Lower leg skin (tissue), 3 donors: Measurements from ENCODE around the gene KIF1B.

ENCODE experiments used
- POLR2A ChIP-seq, 2 donors: fragments of 450-650 bp; IDR thresholded peaks; one replicate each; pipeline ENCODE4 v1.6.1; 2016 to 2017; ENCODE audit warnings: antibody characterized with exemption in 2 of 2, mild to moderate bottlenecking in 1 of 2, moderate library complexity in 1 of 2
- TF ChIP-seq, protein P1 (sequence below), 3 donors: fragments of 450-650 bp; IDR thresholded peaks; one replicate each; pipeline ENCODE4 v1.5.1; 2016; ENCODE audit warnings: antibody characterized with exemption in 3 of 3, mild to moderate bottlenecking in 3 of 3, moderate library complexity in 2 of 3

DNA sequence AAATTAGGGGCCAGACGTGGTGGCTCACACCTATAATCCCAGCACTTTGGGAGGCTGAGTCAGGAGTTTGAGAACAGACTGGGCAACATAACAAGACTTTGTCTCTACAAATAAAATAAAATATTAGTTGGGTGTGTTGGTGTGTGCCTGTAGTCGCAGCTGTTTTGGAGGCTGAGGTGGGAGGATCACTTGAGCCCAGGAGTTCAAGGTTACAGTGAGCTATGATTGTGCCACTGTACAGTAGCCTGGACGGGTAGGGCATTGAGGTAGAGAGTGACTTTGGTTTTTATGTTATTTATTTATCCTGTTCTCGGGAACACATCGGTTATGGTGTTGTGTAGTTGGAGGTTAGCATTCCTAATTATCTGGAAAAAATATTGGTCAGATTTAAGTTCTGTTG, 19.5 kb downstream of the KIF1B start:
- TF ChIP-seq, protein P1, sequence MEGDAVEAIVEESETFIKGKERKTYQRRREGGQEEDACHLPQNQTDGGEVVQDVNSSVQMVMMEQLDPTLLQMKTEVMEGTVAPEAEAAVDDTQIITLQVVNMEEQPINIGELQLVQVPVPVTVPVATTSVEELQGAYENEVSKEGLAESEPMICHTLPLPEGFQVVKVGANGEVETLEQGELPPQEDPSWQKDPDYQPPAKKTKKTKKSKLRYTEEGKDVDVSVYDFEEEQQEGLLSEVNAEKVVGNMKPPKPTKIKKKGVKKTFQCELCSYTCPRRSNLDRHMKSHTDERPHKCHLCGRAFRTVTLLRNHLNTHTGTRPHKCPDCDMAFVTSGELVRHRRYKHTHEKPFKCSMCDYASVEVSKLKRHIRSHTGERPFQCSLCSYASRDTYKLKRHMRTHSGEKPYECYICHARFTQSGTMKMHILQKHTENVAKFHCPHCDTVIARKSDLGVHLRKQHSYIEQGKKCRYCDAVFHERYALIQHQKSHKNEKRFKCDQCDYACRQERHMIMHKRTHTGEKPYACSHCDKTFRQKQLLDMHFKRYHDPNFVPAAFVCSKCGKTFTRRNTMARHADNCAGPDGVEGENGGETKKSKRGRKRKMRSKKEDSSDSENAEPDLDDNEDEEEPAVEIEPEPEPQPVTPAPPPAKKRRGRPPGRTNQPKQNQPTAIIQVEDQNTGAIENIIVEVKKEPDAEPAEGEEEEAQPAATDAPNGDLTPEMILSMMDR (IDR thresholded peaks at IDR 0.05), result no peak
- TF ChIP-seq POLR2A (IDR thresholded peaks at IDR 0.05), result no peak
